ENCODE data around the gene NUDT14.

- TF ChIP-seq EP300 (IDR thresholded peaks at IDR 0.05) (no peak), CTCF (IDR thresholded peaks at IDR 0.05) (no peak)
Observed at GRCh38 chr14:105156414-105157375, 24.4 kb downstream of the NUDT14 start.
